BJ (cell line): ENCODE data around the gene LRRC42. TPM values are rescaled to one million over a fixed set of nuclear protein-coding genes. Genes with fewer than 3 reads are reported as not detected.

Source experiments
- CTCF ChIA-PET: fragments of 350-600 bp; formaldehyde crosslinking; extraction: SDS; loops from one replicate; lab custom pipeline; 2021; ENCODE audit warnings: antibody characterized with exemption, inconsistent platforms; lab: Yijun Ruan, JAX
- POLR2A ChIA-PET: fragments of 300-600 bp; sonication (Branson Sonifier 250); formaldehyde crosslinking; extraction: SDS; loops from one replicate; lab custom pipeline; 2021; ENCODE audit warnings: antibody characterized with exemption; lab: Charles Lee
- DNase-seq: peaks from one replicate; pipeline ENCODE4 v3.0.0-alpha.2; 2011; ENCODE audit warnings: low read depth
- H3K27me3 ChIP-seq: 2 replicates; pipeline ENCODE4 v1.6.0; 2011; ENCODE audit warnings: low read length; ENCODE audit not compliant: control insufficient read depth, insufficient read depth
- H3K36me3 ChIP-seq: 2 replicates; pipeline ENCODE4 v1.5.1; 2011; ENCODE audit warnings: low read length; ENCODE audit not compliant: control insufficient read depth, insufficient read depth
- H3K4me3 ChIP-seq: 2 replicates; pipeline ENCODE4 v1.5.1; 2011; ENCODE audit warnings: low read depth, mild to moderate bottlenecking, control low read depth, low read length
- CTCF ChIP-seq: IDR thresholded peaks from 2 replicates; pipeline ENCODE4 v1.5.1; 2011; ENCODE audit warnings: low read depth, mild to moderate bottlenecking, control low read depth, inconsistent platforms, low read length, moderate library complexity; ENCODE audit not compliant: insufficient read depth
- polyA minus RNA-seq: library from RNA; depleted of rRNA, polyadenylated mRNA; stranded (reverse); fragments of >200 nt; gene quantifications from 2 replicates; pipeline ENCODE4 v1.2.3, GENCODE V29; 2011; rRNA and poly(A)+ RNA removed
- polyA plus RNA-seq: library from polyadenylated mRNA; depleted of rRNA; stranded (reverse); fragments of >200 nt; gene quantifications from 2 replicates; pipeline ENCODE4 v1.2.3, GENCODE V29; 2011; rRNA removed

LRRC42 gene
- polyA plus RNA-seq (52.9 and 54.6 TPM in 2 replicates), polyA minus RNA-seq (16.2 and 27.7 TPM in 2 replicates)

- Histone ChIP-seq H3K4me3 (peak within 1 kb of the TSS; percentile 98), H3K27me3 (no peaks in the 10 kb centered on the region), H3K36me3 (no peaks in the 10 kb centered on the region; the same call in 1 of the 2 replicates)
- DNase-seq = no peak
- CTCF ChIA-PET = interaction anchor here (0.8 to 4.9 kb wide), 4 partner anchors 57 to 85 kb away, joined by 3 to 41 read pairs (median 18); partner anchors contain the start of gene YIPF1
- TF ChIP-seq CTCF = peak; percentile 23; the same call in 1 of the 2 replicates
- POLR2A ChIA-PET = interaction anchor here (1.0 kb wide), 1 partner anchor 25 kb away, joined by 3 read pairs; no protein-coding TSS in a partner anchor
These were observed at the start of gene LRRC42 for GRCh38 chr1:53946252-53947171. TSS of gene LRRC42 (plus strand) at chr1:53946350. CDS start at chr1:53952000, 5,650 bp downstream.

GRCh38 chr1:53896635-53897229 is 49.4 kb upstream of the LRRC42 start:
- peak; percentile 93 for DNase-seq
- H3K27me3 ChIP-seq = no peaks in the 10 kb centered on the region
- H3K4me3 ChIP-seq = no peak overlapping the region
- ChIA-PET POLR2A (interaction anchor here (1.2 kb wide), 1 partner anchor 49 kb away, joined by 4 read pairs; the partner anchor contains the start of gene IFT25), CTCF (interaction anchor here (0.8 to 1.5 kb wide), 3 partner anchors 10 to 411 kb away, joined by 4 to 6 read pairs (median 5); no protein-coding TSS in a partner anchor)
- no peak for TF ChIP-seq CTCF
- H3K36me3 ChIP-seq = no peaks in the 10 kb centered on the region

- TF ChIP-seq CTCF = no peak
- CTCF ChIA-PET = interaction anchor here (0.8 to 1.2 kb wide), 3 partner anchors 10 to 22 kb away, joined by 3 to 4 read pairs (median 3); partner anchors contain the start of gene YIPF1
- Histone ChIP-seq H3K27me3 (no peaks in the 10 kb centered on the region), H3K36me3 (no peaks in the 10 kb centered on the region), H3K4me3 (no peak overlapping the region)
- no peak for DNase-seq
- POLR2A ChIA-PET = no interaction called here
These were observed 46.9 kb upstream of the LRRC42 start for GRCh38 chr1:53899206-53899628.

- no peak for TF ChIP-seq CTCF
- POLR2A ChIA-PET = no interaction called here
- CTCF ChIA-PET = interaction anchor here (0.7 to 1.2 kb wide), 4 partner anchors 10 to 22 kb away, joined by 3 to 4 read pairs (median 3); partner anchors contain the start of gene YIPF1
These were observed 46.4 kb upstream of the LRRC42 start for GRCh38 chr1:53899708-53900107.

More at GRCh38 chr1:53899708-53900107, 46.4 kb upstream of the LRRC42 start:
- Histone ChIP-seq H3K4me3 (no peak overlapping the region), H3K36me3 (no peaks in the 10 kb centered on the region), H3K27me3 (no peaks in the 10 kb centered on the region)
- no peak for DNase-seq
